Neutrophil (primary cell): Measurements from ENCODE around the gene TTC7B.

Source experiments
- H3K27ac ChIP-seq: fragments of 200-600 bp; sonication (generic); 2 replicates; pipeline ENCODE4 v1.5.1; 2016; ENCODE audit warnings: mild to moderate bottlenecking, moderate library complexity
- H3K27me3 ChIP-seq: fragments of 200-600 bp; sonication (generic); 2 replicates; pipeline ENCODE4 v1.6.0; 2016; ENCODE audit warnings: mild to moderate bottlenecking
- H3K36me3 ChIP-seq: fragments of 200-600 bp; sonication (generic); 2 replicates; pipeline ENCODE4 v1.5.1; 2017
- H3K4me1 ChIP-seq, 2 experiments: fragments of 200-600 bp in 1 of 2; sonication (generic) in 1 of 2; 1 replicate in 1 of 2; 2 replicates in 1 of 2; pipeline versions ENCODE4 v1.5.1 to v1.6.1; 2013 to 2016; ENCODE audit warnings: low read depth in 1 of 2, low read length in 1 of 2, mild to moderate bottlenecking in 1 of 2, moderate library complexity in 1 of 2; ENCODE audit not compliant: control insufficient read depth in 1 of 2, insufficient read depth in 1 of 2
- H3K4me3 ChIP-seq, 2 experiments: fragments of 200-600 bp in 1 of 2; sonication (generic) in 1 of 2; 1 replicate in 1 of 2; 2 replicates in 1 of 2; pipeline ENCODE4 v1.5.1; 2013 to 2016; ENCODE audit warnings: low read depth in 1 of 2, low read length in 1 of 2, mild to moderate bottlenecking in 1 of 2, moderate library complexity in 1 of 2
- H3K9me3 ChIP-seq: fragments of 200-600 bp; sonication (generic); 2 replicates; pipeline ENCODE4 v1.5.1; 2016
- CTCF ChIP-seq: fragments of 200-600 bp; sonication (generic); IDR thresholded peaks from 2 replicates; pipeline ENCODE4 v1.5.1; 2016; ENCODE audit warnings: antibody characterized with exemption

TTC7B gene

GRCh38 chr14:90566481-90566880 is 249.7 kb downstream of the TTC7B start:
- TF ChIP-seq CTCF, result no peak
- Histone ChIP-seq H3K27ac (no peak overlapping the region), H3K9me3 (no peaks in the 10 kb centered on the region), H3K36me3 (peaks cover 67% of the 10 kb centered on the region), H3K4me3 (no peak overlapping the region), H3K4me1 (no peaks in the 10 kb centered on the region), H3K27me3 (no peaks in the 10 kb centered on the region)

GRCh38 chr14:90564496-90564895 is 251.7 kb downstream of the TTC7B start:
- H3K27me3 ChIP-seq, result no peaks in the 10 kb centered on the region
- H3K9me3 ChIP-seq, result no peaks in the 10 kb centered on the region
- TF ChIP-seq CTCF, result no peak
- H3K36me3 ChIP-seq, result peaks cover 67% of the 10 kb centered on the region
- H3K4me3 ChIP-seq, result no peak overlapping the region
- H3K27ac ChIP-seq, result no peak overlapping the region
- H3K4me1 ChIP-seq, result no peaks in the 10 kb centered on the region

- H3K36me3 ChIP-seq, result peaks cover 66% of the 10 kb centered on the region
- no peak overlapping the region for H3K4me3 ChIP-seq
- no peaks in the 10 kb centered on the region for H3K9me3 ChIP-seq
- H3K27ac ChIP-seq, result no peak overlapping the region
- no peaks in the 10 kb centered on the region for H3K4me1 ChIP-seq
- H3K27me3 ChIP-seq, result no peaks in the 10 kb centered on the region
- TF ChIP-seq CTCF, result no peak
Observed at GRCh38 chr14:90562652-90563051, 253.6 kb downstream of the TTC7B start.

GRCh38 chr14:90561920-90562319 is 254.3 kb downstream of the TTC7B start:
- Histone ChIP-seq H3K27me3 (no peaks in the 10 kb centered on the region), H3K27ac (no peak overlapping the region), H3K4me3 (no peak overlapping the region), H3K9me3 (no peaks in the 10 kb centered on the region), H3K36me3 (peaks cover 64% of the 10 kb centered on the region), H3K4me1 (no peaks in the 10 kb centered on the region)
- no peak for TF ChIP-seq CTCF

GRCh38 chr14:90560991-90561390 is 255.2 kb downstream of the TTC7B start:
- Histone ChIP-seq H3K27ac (no peak overlapping the region), H3K4me3 (no peak overlapping the region), H3K4me1 (no peaks in the 10 kb centered on the region), H3K27me3 (no peaks in the 10 kb centered on the region), H3K9me3 (no peaks in the 10 kb centered on the region), H3K36me3 (peaks cover 61% of the 10 kb centered on the region)
- TF ChIP-seq CTCF, result no peak

- H3K4me1 ChIP-seq, result no peaks in the 10 kb centered on the region
- H3K4me3 ChIP-seq, result no peak overlapping the region
- no peaks in the 10 kb centered on the region for H3K9me3 ChIP-seq
- H3K27ac ChIP-seq, result no peak overlapping the region
- H3K36me3 ChIP-seq, result peaks cover 66% of the 10 kb centered on the region
- H3K27me3 ChIP-seq, result no peaks in the 10 kb centered on the region
- no peak for TF ChIP-seq CTCF
Observed at GRCh38 chr14:90560558-90560957, 255.7 kb downstream of the TTC7B start.
